GM20000 (cell line): ENCODE measurements around the gene AKAP1.

Source experiments
- DNase-seq: peaks from one replicate; pipeline ENCODE4 v3.0.0; 2012; ENCODE audit warnings: low spot score
- TF ChIP-seq, protein P1 (sequence below): IDR thresholded peaks from 2 replicates; pipeline ENCODE4 v1.5.1; 2012; ENCODE audit warnings: mild to moderate bottlenecking, control low read depth; ENCODE audit errors: extremely low read depth, missing control alignments

Gene AKAP1

DNA sequence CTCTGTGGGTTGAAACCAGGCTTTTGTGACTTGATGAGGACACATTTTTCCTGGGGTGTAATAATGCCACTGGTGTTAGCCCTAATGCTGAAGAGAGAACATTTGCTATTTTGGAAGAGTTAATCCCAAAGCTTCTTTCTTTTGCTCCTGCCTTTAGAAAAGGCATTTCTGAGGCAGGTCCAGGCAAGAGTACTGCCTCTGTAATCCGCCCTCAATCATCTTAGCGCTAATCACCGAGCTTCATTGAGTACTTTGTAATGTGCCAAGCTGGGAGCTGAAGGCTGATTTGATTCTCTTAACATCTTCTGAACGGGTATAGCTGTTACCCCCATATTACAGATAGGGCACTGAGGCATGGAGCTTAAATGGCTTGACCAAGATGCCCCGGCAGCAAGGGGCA is 60.3 kb downstream of the AKAP1 start:
- DNase-seq = no peak

DNA sequence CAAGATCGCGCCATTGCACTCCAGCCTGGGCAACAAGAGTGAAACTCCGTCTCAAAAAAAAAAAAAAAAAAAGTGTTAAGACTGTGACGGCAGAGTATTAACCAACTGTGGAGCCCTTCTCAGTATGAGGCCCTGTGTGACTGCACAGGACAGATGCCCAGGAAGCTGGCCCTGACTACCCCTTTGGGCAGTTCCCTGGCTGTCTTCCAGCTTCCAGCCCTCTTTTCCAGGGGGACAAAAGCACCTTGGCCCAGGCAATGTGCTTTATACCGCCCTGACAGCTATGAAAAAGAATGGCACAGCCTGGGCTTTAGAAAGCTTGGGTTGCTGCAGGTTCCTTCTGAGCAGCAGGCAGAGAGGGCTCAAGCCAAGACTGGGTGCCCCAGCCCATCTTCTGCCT is 61.2 kb downstream of the AKAP1 start:
- no peak for DNase-seq
- TF ChIP-seq, protein P1, sequence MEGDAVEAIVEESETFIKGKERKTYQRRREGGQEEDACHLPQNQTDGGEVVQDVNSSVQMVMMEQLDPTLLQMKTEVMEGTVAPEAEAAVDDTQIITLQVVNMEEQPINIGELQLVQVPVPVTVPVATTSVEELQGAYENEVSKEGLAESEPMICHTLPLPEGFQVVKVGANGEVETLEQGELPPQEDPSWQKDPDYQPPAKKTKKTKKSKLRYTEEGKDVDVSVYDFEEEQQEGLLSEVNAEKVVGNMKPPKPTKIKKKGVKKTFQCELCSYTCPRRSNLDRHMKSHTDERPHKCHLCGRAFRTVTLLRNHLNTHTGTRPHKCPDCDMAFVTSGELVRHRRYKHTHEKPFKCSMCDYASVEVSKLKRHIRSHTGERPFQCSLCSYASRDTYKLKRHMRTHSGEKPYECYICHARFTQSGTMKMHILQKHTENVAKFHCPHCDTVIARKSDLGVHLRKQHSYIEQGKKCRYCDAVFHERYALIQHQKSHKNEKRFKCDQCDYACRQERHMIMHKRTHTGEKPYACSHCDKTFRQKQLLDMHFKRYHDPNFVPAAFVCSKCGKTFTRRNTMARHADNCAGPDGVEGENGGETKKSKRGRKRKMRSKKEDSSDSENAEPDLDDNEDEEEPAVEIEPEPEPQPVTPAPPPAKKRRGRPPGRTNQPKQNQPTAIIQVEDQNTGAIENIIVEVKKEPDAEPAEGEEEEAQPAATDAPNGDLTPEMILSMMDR = no peak

More for the DNA sequence above, 60.3 kb downstream of the AKAP1 start:
- TF ChIP-seq, protein P1 = no peak

DNA sequence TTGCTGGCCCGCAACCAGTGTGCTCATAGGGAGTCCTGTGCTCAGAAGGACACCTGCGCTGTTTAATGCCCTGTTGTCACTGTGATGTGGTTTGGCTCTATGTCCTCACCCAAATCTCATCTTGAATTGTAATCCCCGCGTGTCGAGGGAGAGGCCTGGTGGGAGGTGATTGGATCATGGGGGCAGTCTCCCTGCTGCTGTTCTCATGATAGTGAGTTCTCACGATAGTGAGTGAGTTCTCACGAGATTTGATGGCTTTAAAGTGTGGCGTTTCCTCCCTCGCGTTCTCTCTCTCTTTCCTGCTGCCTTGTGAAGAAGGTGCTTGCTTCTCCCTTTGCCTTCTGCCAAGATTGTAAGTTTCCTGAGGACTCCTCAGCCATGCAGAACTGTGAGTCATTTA is 66.8 kb downstream of the AKAP1 start:
- TF ChIP-seq, protein P1 = no peak

DNA sequence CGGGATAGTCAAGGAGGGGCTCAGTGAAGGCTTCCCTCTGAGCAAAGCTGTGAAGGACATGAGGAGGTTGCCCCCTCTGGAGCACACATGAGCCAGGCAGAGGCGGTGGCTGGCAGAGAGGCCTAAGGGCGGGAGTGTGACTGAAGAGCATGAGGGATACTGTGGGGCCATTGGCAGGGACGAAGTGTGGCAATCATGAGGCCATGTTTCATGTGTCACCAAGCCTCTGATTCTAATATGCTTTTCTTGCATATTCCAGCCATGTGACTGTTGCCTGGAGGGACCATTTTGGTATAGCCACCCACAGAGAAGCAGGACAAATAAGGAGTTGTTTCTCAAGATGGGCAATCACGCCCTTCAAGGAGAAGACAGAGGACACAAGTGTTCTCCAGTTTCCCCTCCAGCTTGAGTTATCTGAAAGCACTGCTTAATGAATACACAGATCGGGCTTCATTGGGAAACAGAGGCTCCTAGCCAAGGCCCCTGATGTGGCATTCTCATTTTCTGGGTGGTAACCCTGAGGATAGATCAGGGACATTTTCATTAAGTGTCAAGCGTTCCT is 68.0 kb downstream of the AKAP1 start:
- DNase-seq = no peak

More for the DNA sequence above, 66.8 kb downstream of the AKAP1 start:
- no peak for DNase-seq

DNA sequence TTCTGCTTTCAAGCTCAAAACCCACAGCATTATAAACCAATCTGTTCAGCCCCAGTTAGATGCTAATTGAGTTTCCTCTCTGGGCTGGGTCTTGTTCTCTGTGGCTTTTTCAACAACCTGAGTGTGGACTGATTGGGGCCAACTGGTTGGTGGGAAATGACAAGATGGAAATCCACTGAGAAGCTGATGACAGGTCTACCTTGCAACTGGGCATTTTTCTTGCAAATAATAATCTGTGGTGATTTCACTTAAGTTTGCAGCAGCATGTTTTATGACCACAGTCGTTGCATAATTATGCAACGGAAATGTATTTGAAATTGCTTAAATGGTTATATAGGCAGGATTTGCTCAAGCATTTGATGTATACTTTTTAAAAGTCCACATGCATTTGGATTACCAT is 69.9 kb downstream of the AKAP1 start:
- no peak for DNase-seq
- TF ChIP-seq, protein P1 = no peak

More for the DNA sequence above, 68.0 kb downstream of the AKAP1 start:
- TF ChIP-seq, protein P1 = no peak

DNA sequence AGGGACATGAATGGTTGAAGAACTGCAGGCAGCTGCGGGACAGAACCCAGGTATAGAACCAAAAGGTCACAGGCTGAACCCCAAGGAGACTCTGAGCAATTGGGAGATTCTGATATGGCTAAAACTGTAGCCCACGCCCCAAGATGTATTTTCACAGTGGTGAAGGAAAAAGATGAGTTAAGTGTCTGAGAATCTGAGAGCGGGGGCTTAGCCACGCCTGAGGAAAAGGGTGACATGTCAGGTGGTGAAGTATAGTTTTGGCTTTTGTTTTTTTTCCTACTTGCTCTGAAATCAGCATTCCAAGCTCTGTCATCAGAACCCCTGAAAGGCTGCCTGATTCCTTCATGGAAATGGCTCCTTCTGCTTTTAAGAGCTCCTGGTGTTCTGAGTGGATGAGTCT is 73.3 kb downstream of the AKAP1 start:
- DNase-seq = no peak
- TF ChIP-seq, protein P1 = no peak

DNA sequence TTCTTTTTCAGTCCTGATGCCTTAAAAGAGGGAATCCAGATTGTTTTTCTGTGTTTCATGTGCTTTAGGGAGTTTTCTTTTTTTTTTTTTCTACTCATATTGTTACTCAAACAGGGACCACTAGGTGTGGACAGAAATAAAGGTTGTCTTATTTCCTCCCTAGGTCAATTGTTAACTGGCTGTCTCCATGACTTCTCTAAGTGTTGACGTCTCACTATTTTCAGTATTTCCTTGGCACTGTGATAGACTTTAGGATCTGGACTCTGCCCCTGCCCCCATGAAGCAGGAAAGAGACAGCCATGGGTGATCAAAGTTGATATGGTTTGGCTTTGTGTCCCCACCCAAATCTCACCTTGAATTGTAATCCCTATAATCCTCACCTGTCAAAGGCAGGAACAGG is 73.7 kb downstream of the AKAP1 start:
- TF ChIP-seq, protein P1 = no peak
- no peak for DNase-seq
